Fibroblast of lung (primary cell): ENCODE measurements around the gene FCER1G. TPM values are rescaled to one million over a fixed set of nuclear protein-coding genes. Genes with fewer than 3 reads are reported as not detected.

Source experiments
- DNase-seq, 2 donors: peaks; one replicate each; pipeline versions ENCODE4 v3.0.0 to v3.0.0-alpha.2; 2010; ENCODE audit warnings: low read depth in 2 of 2
- H2AFZ ChIP-seq: 2 replicates; pipeline ENCODE4 v1.5.1; 2012; ENCODE audit warnings: low read length, control low read depth, inconsistent platforms
- H3K27ac ChIP-seq: 2 replicates; pipeline ENCODE4 v1.5.1; 2011; ENCODE audit warnings: low read length, control low read depth; ENCODE audit not compliant: insufficient read depth
- H3K27me3 ChIP-seq: 2 replicates; pipeline ENCODE4 v1.5.1; 2011; ENCODE audit warnings: mild to moderate bottlenecking, low read length; ENCODE audit not compliant: control insufficient read depth, insufficient read depth
- H3K36me3 ChIP-seq: 2 replicates; pipeline ENCODE4 v1.5.1; 2011; ENCODE audit warnings: low read length; ENCODE audit not compliant: control insufficient read depth, insufficient read depth
- H3K4me1 ChIP-seq: 2 replicates; pipeline ENCODE4 v1.5.1; 2011; ENCODE audit warnings: low read length; ENCODE audit not compliant: control insufficient read depth, insufficient read depth; ENCODE audit errors: extremely low read depth
- H3K4me2 ChIP-seq: 2 replicates; pipeline ENCODE4 v1.5.1; 2011; ENCODE audit warnings: low read length, control low read depth; ENCODE audit not compliant: insufficient read depth; ENCODE audit errors: extremely low read depth
- H3K4me3 ChIP-seq, 4 experiments: fragments of 200-600 bp in 1 of 4; sonication (generic) in 1 of 4; replicated peaks in 1 of 4; 2 replicates each; pipeline ENCODE4 v1.5.1; 2011 to 2016; ENCODE audit warnings: low read length in 4 of 4, low read depth in 3 of 4, mild to moderate bottlenecking in 3 of 4, control low read depth in 2 of 4, inconsistent platforms in 1 of 4, mixed read lengths in 1 of 4; ENCODE audit not compliant: insufficient read depth in 1 of 4; ENCODE audit errors: control extremely low read depth in 1 of 4
- H3K79me2 ChIP-seq: 2 replicates; pipeline ENCODE4 v1.5.1; 2012; ENCODE audit warnings: mild to moderate bottlenecking, low read length, inconsistent platforms; ENCODE audit not compliant: control insufficient read depth, insufficient read depth
- H3K9ac ChIP-seq: 2 replicates; pipeline ENCODE4 v1.5.1; 2011; ENCODE audit warnings: mild to moderate bottlenecking, low read length, control low read depth; ENCODE audit not compliant: insufficient read depth
- H3K9me3 ChIP-seq: 2 replicates; pipeline ENCODE4 v1.5.1; 2012; ENCODE audit warnings: low read depth, low read length; ENCODE audit not compliant: control insufficient read depth, insufficient read depth
- H4K20me1 ChIP-seq: 2 replicates; pipeline ENCODE4 v1.5.1; 2011; ENCODE audit warnings: low read length; ENCODE audit not compliant: control insufficient read depth, insufficient read depth; ENCODE audit errors: extremely low read depth
- EZH2 ChIP-seq: IDR thresholded peaks from 2 replicates; pipeline ENCODE4 v1.5.1; 2012; ENCODE audit warnings: low read length, control low read depth, mild to moderate bottlenecking; ENCODE audit errors: missing control alignments
- polyA plus RNA-seq, 2 donors: library from polyadenylated mRNA; depleted of rRNA in 1 of 2; stranded (reverse) in 1 of 2; unstranded in 1 of 2; fragments of >200 nt; gene quantifications; 2 replicates each; pipeline ENCODE4 v1.2.1, GENCODE V29; 2011 to 2012; ENCODE audit warnings: missing spikeins in 1 of 2
- total RNA-seq: library from RNA; depleted of rRNA; stranded (reverse); fragments of >200 nt; gene quantifications from 2 replicates; pipeline ENCODE4 v1.2.1, GENCODE V29; 2014
- TF ChIP-seq, protein P1 (sequence below), 2 donors: IDR thresholded peaks in 1 of 2; conservative IDR thresholded peaks in 1 of 2; 1 replicate in 1 of 2; 2 replicates in 1 of 2; pipeline ENCODE4 v1.5.1; 2011 to 2012; ENCODE audit warnings: low read length in 2 of 2, control low read depth in 1 of 2, inconsistent platforms in 1 of 2, low read depth in 1 of 2, mild to moderate bottlenecking in 1 of 2

The FCER1G gene
- total and polyA plus RNA-seq, 2 donors (not counting 1 experiment from before 2014, with no cell fraction given): 0.85 TPM; not detected in 1

DNA sequence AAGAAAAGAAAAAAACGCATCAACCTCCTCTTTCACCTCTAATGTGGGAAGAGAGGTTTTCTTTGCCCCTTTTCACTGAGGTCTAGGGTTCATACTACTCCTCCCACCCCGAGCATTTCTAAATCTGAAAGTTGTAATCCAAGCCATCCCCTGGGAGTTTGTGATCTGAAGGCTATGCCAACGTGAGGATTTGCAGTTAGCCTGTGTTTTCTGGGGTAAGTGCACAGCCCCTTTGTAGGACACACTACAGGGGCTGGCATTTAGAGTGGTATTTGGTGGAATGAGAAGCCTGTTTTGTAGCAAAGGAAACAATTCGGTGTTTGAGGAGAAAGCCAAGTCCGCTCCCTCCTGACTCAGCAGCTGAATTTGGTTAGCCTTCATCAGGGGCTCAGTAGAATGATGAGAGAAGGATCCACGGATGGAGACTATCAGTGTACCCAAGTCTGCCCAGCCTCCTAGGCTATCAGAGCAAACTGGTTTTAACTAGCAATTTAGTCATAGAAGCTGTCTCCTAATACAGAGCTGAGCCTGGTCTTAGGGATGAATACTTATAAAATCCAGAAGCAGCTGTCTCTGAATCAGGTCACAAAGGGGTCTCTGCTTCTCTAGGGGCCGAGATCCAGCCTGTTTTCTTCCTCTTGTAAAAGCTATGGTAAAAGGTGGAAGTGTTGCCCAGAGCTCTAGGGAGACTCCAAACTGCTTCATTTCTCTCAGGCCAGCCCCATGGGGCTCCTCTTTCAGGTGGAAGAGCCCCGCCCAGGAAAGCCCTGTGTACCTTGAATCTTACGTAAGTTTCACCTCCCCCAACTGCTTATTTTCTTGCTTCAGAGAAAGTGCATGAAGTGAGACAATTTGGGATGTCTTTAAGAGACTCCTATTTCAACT is 45.5 kb downstream of the FCER1G start:
- Histone ChIP-seq H4K20me1 (no peaks in the 10 kb centered on the region), H3K36me3 (no peaks in the 10 kb centered on the region), H3K9me3 (no peaks in the 10 kb centered on the region), H3K27ac (no peak overlapping the region), H3K27me3 (peaks cover 37% of the 10 kb centered on the region), H3K4me3 (no peak overlapping the region), H3K4me2 (no peak overlapping the region), H2AFZ (no peak overlapping the region), H3K4me1 (no peaks in the 10 kb centered on the region), H3K79me2 (no peaks in the 10 kb centered on the region), H3K9ac (no peak overlapping the region)
- DNase-seq: no peak
- TF ChIP-seq, protein P1, sequence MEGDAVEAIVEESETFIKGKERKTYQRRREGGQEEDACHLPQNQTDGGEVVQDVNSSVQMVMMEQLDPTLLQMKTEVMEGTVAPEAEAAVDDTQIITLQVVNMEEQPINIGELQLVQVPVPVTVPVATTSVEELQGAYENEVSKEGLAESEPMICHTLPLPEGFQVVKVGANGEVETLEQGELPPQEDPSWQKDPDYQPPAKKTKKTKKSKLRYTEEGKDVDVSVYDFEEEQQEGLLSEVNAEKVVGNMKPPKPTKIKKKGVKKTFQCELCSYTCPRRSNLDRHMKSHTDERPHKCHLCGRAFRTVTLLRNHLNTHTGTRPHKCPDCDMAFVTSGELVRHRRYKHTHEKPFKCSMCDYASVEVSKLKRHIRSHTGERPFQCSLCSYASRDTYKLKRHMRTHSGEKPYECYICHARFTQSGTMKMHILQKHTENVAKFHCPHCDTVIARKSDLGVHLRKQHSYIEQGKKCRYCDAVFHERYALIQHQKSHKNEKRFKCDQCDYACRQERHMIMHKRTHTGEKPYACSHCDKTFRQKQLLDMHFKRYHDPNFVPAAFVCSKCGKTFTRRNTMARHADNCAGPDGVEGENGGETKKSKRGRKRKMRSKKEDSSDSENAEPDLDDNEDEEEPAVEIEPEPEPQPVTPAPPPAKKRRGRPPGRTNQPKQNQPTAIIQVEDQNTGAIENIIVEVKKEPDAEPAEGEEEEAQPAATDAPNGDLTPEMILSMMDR (conservative IDR thresholded peaks at IDR 0.05 in 1 of 2, IDR thresholded peaks at IDR 0.05 in 1 of 2; ENCODE audit: low read depth in 1 of 2, low read length in 2 of 2): no peak
- no peak for TF ChIP-seq EZH2

- Histone ChIP-seq H3K9me3 (no peaks in the 10 kb centered on the region), H3K4me2 (no peak overlapping the region), H3K27me3 (peaks cover 40% of the 10 kb centered on the region), H4K20me1 (no peaks in the 10 kb centered on the region), H3K36me3 (no peaks in the 10 kb centered on the region), H3K4me3 (no peak overlapping the region), H2AFZ (no peak overlapping the region), H3K4me1 (no peaks in the 10 kb centered on the region), H3K9ac (no peak overlapping the region), H3K27ac (no peak overlapping the region), H3K79me2 (no peaks in the 10 kb centered on the region)
- no peak for DNase-seq
- TF ChIP-seq, protein P1 (conservative IDR thresholded peaks at IDR 0.05 in 1 of 2, IDR thresholded peaks at IDR 0.05 in 1 of 2; ENCODE audit: low read depth in 1 of 2, low read length in 2 of 2): no peak
- TF ChIP-seq EZH2: no peak
Observed at GRCh38 chr1:161261261-161262235, 46.5 kb downstream of the FCER1G start.

- no peak overlapping the region for H3K9ac ChIP-seq
- no peak overlapping the region for H3K27ac ChIP-seq
- H4K20me1 ChIP-seq: no peaks in the 10 kb centered on the region
- no peak overlapping the region for H3K4me2 ChIP-seq
- H2AFZ ChIP-seq: no peak overlapping the region
- H3K27me3 ChIP-seq: peaks cover 18% of the 10 kb centered on the region
- no peaks in the 10 kb centered on the region for H3K4me1 ChIP-seq
- TF ChIP-seq, protein P1 (conservative IDR thresholded peaks at IDR 0.05 in 1 of 2, IDR thresholded peaks at IDR 0.05 in 1 of 2; ENCODE audit: low read depth in 1 of 2, low read length in 2 of 2): no peak
- no peak for TF ChIP-seq EZH2
- no peaks in the 10 kb centered on the region for H3K36me3 ChIP-seq
- H3K4me3 ChIP-seq: no peak overlapping the region
- H3K9me3 ChIP-seq: no peaks in the 10 kb centered on the region
- no peak for DNase-seq
- H3K79me2 ChIP-seq: no peaks in the 10 kb centered on the region
Observed at GRCh38 chr1:161265305-161265704, 50.2 kb downstream of the FCER1G start.
